Breast epithelium (tissue), 3 donors: ENCODE data around the gene SLC6A3.

Experiments
- CTCF ChIP-seq, 3 donors: fragments of 450-650 bp; IDR thresholded peaks; one replicate each; pipeline ENCODE4 v1.5.1; 2016 to 2017; ENCODE audit warnings: antibody characterized with exemption in 3 of 3, mild to moderate bottlenecking in 3 of 3, moderate library complexity in 3 of 3
- POLR2A ChIP-seq: fragments of 450-650 bp; IDR thresholded peaks from one replicate; pipeline ENCODE4 v1.6.1; 2016; ENCODE audit warnings: antibody characterized with exemption, mild to moderate bottlenecking, moderate library complexity
- POLR2AphosphoS5 ChIP-seq, 3 donors: sonication (generic); formaldehyde crosslinking; IDR thresholded peaks; one replicate each; pipeline ENCODE4 v1.6.1; 2017; ENCODE audit warnings: antibody characterized with exemption in 3 of 3

- TF ChIP-seq CTCF (IDR thresholded peaks at IDR 0.05) (no peak), POLR2A (no peak), POLR2AphosphoS5 (IDR thresholded peaks at IDR 0.05) (no peak)
Observed at GRCh38 chr5:1405121-1405520, 40.1 kb downstream of the SLC6A3 start.
